Central memory CD4-positive, alpha-beta T cell (primary cell): ENCODE results near the gene DUSP28.
A peak's percentile ranks its signal among the peaks of the same experiment; 100 is the strongest.
"Not testable (repeated sequence)": the region's sequence is repeated elsewhere in the genome, so short reads cannot be mapped to it uniquely, and the experiment has no call there.

ENCODE experiments used
- DNase-seq: peaks from one replicate; pipeline ENCODE4 v3.0.0; 2022
- total RNA-seq, 3 experiments: gene quantifications; one replicate each; lab custom pipeline; 2026; lab: John Stamatoyannopoulos, UW

The DUSP28 gene, protein sequence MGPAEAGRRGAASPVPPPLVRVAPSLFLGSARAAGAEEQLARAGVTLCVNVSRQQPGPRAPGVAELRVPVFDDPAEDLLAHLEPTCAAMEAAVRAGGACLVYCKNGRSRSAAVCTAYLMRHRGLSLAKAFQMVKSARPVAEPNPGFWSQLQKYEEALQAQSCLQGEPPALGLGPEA
- 5.6 to 28.4 (median 18.6) reads per million in 3 experiments for total RNA-seq

DNA sequence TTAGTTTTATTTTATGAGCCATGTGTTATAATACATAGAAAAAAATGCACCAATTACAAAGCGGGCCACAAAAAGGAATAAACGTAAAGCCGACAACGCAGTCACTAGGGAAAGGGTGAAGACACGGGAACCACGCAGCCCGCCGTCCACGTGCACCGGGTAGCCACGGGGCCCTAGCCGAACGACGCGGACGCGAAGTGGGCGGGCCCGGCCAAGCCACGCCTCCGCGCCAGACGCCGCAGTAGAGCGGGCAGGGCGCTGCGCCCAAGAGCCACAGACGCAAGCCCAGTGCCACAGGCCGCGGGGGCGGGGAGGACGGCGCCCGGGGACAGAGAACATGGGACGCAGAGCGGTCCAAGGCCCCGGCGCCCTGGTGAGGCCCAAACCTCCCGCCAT lies at the start of gene DUSP28:
Gene DUSP28 (plus strand): TSS at position 274 of the 396 bp plus-strand sequence. CDS start 328 bp downstream, outside the sequence.
- DNase-seq = peak; percentile 88

- DNase-seq = no peak
These were observed 49.5 kb upstream of the DUSP28 start for GRCh38 chr2:240510513-240511210.

GRCh38 chr2:240511351-240512108 lies 48.6 kb upstream of the DUSP28 start:
- no peak for DNase-seq

- DNase-seq = no peak
These were observed 48.1 kb upstream of the DUSP28 start for GRCh38 chr2:240512109-240512485.

DNA sequence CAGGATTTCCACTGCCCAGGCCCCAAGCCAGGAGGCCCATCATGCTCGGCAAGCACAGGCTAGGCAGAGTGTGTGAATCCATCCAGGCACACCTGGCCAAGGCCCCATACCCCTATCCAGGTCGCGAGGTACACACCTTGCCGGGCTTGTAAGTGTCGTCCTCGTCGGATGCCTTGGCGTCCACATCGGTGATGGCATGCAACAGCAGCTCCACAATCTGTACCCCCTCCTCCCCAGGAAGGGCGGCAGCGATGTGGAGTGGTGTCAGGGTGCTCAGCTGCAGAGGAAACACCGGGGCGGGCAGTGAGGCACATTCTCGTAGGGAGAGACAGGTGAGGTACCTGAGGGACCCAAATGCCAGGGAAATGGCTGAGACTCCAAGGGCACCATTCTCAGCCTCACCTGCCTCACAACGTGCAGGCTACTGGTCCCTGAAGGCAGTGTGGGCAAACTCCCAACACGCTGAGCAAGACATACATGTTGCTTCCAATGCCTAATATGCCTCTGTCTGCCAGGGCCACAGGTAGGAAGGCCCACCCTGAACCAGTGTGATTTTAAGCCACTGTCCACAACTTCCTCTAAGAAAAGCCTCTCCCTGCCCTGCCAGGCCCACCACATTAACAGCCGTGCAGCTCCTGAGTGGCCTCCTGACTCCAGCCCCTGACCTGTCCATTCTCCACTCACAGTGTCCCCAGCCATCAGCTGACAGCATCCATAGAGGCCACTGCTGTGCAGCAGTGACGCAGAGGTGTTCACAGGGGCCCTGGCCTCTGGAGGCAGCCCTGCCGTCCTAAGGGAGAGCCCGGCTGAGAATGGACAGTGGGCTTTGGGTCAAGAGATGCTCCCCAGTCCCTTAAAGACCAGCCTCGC lies 47.3 kb upstream of the DUSP28 start:
- no peak for DNase-seq

DNA sequence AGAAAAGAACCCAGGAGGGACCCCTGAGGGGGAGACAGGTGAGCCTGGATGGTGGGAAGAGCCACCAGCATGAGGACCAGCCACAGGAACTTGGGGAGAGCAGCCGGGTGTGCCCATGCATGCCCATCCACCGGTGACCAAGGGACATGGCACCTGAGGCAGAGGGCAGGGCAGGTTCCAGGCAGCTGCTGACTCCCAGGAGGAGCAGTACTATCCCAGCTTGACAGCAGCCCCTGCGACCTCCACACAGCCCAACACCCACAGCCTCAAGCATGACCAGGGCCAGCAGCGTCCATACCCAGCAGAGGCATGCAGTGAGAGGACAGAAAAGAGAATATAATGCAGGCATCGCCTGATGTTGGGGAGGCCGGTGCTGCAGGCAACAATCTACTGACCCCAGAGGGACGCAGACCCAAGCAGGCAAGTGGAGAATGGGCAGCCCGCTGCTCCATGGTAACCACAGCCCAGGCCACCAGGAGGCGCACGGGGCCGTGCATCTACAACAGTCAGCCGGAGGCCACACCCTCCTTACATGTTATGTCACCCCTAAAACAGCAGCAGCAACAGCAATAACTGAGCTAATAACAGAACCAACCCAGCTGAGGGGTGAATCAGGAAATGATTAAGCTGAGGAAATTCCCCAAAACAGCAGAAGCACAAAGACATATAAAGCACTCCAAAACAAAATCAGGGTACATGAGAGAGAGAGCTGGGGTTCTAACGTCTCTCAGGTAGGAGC lies 46.4 kb upstream of the DUSP28 start:
- DNase-seq = peak; percentile 75

GRCh38 chr2:240514631-240515030 lies 45.5 kb upstream of the DUSP28 start:
- DNase-seq = no peak

DNA sequence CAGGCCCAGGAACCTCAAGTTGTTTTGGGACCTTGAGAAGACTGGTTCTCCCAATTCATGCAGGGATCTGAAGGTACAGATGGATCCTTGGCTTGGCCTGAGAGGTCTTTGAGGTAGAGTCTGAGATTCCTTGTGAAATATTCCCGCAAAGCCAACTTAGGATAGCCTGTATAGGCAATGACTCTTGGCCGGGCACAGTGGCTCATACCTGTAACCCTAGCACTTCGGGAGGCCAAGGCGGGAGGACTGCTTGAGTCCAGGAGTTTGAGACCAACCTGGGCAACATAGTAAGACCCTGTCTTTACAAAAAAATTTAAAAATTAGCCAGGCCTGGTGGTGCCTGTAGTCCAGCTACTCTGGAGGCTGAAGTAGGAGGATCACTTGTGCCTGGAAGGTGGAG lies 42.8 kb upstream of the DUSP28 start:
- DNase-seq = no peak

GRCh38 chr2:240518981-240519380 lies 41.2 kb upstream of the DUSP28 start:
- no peak for DNase-seq

DNA sequence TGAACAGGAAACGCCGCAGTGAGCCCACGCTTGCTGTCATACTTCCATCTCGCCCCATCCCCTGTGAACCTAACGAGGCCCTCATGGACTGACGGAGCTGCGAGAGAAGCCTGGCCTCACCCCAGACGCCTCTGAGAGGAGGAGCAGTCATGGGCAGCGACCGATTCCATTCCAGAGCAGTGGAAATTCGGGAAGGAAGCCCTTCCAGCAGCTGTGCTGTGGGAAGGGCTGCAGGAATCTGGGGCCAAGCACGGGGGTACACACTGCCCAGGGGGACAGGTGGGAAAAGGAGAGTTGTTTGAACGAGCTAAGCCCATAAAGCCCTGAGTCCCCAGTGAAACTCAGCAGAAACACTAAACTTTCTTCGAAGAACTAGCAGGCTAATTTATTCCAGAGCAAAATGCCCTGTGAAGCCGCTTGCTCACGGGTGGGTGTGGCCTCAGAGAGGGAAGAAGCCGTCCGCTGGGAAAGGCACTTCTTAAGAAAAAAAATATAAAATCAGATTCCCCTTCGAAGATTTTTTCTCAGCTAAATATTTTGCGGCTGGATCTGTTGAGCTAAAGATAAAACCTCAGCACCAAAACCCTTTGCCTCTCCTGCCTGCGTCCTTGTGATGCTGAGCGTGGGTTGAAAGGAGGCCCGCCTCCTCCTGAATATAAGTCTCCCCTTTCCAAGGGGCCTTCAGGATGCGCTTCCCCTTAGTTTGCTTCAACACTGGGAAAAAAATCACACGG lies 40.6 kb upstream of the DUSP28 start:
- DNase-seq = no peak

DNA sequence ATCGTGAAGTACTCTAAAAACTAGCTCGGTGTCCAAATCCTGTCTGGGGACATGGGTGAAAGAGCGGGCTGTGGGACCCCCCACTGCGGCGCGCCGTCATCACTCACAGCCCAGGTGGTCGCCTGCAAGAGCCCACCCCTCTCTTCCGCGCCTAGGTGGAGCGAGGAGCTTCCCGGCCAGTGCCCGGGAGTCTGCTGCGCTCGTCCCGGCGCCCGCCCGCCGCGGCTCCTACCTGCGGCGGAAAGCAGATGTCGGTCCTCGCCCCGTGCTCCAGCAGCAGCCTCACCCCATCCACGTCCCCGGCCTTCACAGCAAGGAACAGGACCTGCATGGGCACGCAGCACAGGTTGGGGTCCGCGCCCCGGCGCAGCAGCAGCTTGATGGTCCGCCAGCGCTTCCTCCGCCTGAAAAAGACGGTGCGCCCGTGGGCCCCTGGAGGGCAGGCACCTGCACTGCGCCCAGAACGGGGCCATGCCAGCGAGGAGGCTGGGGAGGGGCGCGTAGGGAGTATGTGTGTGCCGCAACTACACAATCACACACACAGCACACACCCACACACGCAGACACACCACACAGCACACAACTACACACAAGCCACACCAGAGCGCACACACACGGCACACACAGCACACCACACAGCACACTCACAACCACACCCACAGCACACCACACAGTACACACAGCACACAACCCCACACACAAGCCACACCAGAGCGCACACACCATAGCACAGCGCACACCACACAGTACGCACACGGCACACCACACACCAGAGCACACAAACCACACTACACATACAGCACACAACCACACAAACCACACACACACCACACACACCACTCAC lies 39.8 kb upstream of the DUSP28 start:
- no peak for DNase-seq

- DNase-seq = no peak
These were observed 39.2 kb upstream of the DUSP28 start for GRCh38 chr2:240520974-240521350.

DNA sequence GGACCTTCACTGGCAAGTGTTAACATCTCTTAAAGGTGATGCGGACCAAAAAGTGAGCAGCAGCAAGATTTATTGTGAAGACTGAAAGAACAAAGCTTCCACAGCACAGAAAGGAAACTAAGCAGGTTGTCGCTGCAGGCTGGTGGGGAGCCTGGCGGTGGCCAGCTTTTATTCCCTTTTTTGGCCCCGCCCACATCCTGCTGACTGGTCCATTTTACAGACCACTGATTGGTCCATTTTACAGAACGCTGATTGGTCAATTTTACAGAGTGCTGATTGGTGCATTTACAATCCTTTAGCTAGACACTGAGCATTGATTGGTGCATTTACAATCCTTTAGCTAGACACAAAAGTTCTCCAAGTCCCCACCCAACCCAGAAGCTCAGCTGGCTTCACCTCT lies 38.3 kb upstream of the DUSP28 start:
- not testable (repeated sequence) for DNase-seq

DNA sequence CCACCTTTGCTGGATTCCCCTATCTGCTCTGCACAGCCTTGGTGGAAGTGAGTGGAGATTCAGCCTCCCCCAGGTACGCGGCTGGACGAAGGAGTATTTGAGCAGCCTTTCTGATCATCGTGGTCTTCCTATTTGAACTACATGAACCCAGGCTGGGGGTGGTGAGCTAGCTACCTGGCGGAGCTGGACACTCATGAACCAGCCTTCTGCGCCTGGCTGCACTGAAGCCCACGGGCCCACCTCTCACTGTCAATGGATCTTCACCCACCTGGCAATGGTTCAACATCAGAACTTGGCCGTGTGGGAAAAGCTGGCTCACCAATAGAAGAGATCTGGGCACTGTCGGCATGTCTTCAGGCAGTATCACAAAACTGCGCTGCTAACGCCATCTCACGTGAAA lies 37.8 kb upstream of the DUSP28 start:
- no peak for DNase-seq

DNA sequence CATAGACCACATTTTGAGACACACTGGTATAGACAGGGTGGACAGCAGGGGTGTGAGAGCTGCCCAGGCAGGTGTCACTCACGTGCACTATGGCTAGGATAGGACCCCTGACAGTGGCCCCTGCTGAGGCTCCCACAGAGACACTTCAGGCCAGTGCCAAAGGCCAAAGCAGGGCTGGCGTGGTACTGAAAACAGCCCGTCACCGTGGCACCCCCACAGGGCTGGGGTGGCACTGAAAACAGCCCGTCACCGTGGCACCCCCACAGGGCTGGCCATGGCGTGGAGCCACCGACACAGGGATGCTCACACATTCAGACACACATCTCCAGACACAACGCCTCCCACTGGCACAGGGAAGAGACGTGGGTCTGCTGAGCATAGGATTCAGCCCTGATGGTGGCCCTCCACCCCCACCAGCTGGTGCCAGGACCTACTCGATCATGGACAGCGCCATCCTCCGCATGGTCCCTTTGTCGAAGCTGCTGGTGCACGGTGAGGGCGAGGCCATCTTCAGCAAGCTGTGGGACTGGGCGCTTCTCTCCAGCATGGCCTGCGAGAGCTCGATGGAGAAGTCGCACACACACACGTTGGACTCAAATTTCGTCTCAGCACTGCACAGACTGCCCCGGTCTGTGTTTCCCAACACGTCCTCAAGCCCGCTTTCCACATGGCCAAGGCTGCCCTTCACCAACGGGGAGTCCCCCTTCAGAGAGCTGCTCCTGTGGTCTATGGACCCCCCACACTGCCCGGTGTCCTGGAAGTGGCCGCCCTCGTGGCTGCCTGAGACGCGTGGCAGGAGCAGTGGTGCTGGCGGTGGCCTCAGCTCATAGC lies 36.5 kb upstream of the DUSP28 start:
- DNase-seq = no peak

GRCh38 chr2:240524963-240525718 lies 35.0 kb upstream of the DUSP28 start:
- no peak for DNase-seq

DNA sequence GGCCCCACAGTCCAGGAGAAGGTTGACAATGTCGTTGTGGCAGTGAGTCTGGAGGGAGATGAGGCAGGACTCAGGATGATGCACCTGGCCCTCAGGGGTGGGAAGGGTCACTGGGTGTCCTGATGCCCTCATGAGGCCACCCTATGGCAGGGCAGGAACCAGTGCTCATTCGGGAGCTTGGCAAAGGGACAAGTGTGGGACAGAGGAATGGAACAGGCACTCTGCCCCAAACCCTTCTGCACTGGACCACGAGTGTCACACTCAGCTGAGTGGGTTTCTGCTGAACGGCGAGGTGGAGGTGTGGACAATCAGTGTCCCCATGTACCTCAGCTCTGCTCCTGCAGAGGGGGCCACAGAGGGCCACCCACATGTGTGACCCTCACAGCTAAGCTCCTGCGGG lies 34.4 kb upstream of the DUSP28 start:
- DNase-seq = no peak

DNA sequence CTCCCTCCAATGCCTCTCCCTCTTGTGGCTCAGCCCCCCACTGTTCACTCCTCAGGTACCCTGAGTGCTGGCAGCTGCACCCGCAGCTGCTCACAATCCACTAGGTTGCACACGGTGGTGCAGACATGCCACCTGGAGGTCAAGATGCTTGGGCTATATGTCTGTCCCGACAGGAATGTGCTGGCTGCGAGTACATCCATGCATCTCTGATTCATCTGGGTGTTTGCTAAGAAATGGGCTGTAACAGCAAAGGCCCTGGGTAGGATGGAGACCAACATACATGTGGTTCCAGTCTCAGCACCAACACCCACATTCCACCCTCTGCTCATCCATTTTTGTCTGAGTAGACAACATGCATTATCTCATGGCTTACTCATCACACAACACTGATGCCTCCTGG lies 33.6 kb upstream of the DUSP28 start:
- DNase-seq = no peak
